GM21367 (cell line): ENCODE results near the gene PERCC1.

Source experiments
- ATAC-seq: cut with Tn5 transposase; IDR thresholded peaks from one replicate; pipeline ENCODE4 v1.9.1; 2021; ENCODE audit not compliant: unreplicated experiment

The PERCC1 gene

GRCh38 chr16:1408171-1408837 lies 22.6 kb upstream of the PERCC1 start:
- peak; percentile 65 for ATAC-seq

- no peak for ATAC-seq
These were observed 18.0 kb upstream of the PERCC1 start for GRCh38 chr16:1412847-1413246.

- no peak for ATAC-seq
These were observed 17.0 kb upstream of the PERCC1 start for GRCh38 chr16:1413684-1414531.

- ATAC-seq = no peak
These were observed 16.2 kb upstream of the PERCC1 start, which contains the start of gene UNKL for GRCh38 chr16:1414532-1415260. TSS of gene UNKL (minus strand) at chr16:1414704. CDS start at chr16:1414691, 13 bp downstream.

GRCh38 chr16:1416521-1416941 lies 14.3 kb upstream of the PERCC1 start:
- ATAC-seq = no peak

DNA sequence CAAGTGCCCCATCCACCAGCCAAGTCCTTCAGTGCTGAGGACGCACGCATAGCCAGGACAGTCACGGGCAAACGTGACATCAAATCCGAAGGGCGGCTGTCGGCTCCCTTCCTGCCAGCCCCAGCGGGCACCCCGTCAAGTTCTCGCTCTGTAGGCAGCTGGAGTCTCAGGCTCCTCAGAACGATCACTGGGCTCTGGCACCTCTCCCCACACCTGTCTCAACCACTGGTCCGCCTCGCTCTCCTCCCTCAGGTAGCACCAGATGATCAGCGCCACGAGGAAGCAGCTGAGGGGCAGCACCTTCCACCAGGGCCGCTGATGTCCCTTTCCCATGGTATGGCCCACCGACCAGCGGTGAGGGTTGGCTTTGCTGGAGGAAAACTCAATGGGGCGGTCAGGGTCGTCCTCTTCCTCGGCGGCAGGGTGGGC lies 10.8 kb upstream of the PERCC1 start:
- peak; percentile 10 for ATAC-seq

DNA sequence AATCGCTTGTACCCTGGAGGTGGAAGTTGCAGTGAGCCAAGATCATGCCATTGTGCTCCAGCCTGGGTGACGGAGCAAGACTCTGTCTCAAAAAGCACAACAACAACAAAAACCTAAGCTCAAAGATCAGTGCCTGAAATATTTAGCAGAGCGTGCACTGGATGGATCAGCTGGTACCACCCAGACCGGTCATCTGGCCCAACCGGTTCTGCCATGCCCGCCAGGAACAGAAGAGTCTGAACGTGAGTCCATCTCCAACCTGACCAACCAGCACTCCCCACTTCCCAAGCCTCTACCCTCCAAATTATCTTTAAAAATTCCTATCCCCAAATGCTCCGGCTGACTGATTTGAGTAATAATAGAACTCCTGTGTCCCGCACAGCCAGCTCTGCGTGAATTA lies 8.8 kb upstream of the PERCC1 start:
- no peak for ATAC-seq

GRCh38 chr16:1424028-1424427 lies 6.8 kb upstream of the PERCC1 start:
- ATAC-seq = no peak

- no peak for ATAC-seq
These were observed 5.1 kb upstream of the PERCC1 start for GRCh38 chr16:1425616-1426370.

DNA sequence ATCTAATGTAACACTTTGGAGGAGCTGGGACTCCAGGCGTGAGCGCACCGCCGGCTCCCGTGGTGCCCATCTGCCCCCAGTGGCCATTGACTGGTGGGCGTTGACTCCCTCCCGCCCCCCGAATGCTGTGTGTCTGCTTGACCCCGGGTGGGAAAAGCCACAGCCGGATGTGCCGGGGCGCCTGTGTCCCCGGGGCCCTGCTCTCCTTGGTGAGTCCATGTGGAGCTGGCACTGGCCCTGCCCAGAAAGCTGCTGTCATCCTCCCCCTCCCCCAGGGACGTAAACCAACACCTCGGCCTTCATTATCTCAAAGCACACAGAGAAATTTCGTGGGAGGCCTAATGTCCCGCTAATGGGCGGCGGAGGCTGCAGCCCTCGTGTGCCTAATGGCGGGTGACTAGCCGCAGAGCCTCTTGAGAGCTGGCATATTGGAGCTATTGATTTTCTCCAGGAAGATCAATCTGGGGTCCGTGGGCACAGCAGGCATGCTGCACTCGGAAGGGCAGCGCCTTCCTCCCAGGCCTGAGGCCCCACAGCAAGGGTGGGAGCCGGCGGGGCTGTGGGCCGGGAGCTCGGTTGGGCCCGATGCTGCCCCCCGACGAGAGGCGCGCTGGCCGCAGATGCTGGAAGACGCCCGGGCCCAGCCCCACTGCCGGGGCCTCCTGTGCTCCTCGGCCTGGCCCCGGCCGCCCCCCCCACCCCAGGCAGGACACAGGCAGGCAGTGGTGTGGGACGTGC lies 4.0 kb upstream of the PERCC1 start:
- no peak for ATAC-seq

- ATAC-seq = no peak
These were observed 3.1 kb upstream of the PERCC1 start for GRCh38 chr16:1427473-1428461.

GRCh38 chr16:1428511-1428910 lies 2.4 kb upstream of the PERCC1 start:
- no peak for ATAC-seq

GRCh38 chr16:1429012-1429411 lies 1.9 kb upstream of the PERCC1 start:
- ATAC-seq = no peak

- ATAC-seq = no peak
These were observed 1.2 kb upstream of the PERCC1 start for GRCh38 chr16:1429631-1430030.

DNA sequence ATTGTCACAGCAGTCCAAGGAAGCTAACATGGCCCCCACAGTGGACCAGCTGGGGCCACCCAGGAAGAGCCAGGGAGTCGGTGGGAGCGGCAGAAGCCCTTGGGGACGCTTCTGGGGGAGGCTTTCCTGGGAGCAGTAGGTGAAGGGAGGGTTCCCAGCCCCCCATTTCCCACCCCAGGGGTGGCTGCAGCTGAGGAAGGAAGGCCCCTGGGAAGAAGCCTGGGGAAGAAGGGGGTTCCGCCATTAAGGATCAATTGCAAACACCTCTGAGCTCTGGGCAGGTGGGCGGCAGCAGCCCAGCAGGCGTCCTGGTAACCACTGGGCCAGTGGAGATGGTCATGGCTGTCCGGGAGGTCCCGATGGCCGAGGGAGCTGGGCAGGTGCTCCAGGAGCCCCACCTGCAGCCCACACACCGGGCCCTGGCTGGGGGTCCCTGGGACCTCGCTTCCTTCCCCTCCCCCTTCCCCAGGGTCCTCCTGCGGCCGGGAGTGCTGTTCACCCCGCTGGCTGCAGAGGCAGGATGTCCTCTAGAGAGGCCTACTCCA lies 592 bp upstream of the PERCC1 start:
- ATAC-seq = no peak

- no peak for ATAC-seq
These were observed 806 bp downstream of the PERCC1 start for GRCh38 chr16:1431497-1432270.

DNA sequence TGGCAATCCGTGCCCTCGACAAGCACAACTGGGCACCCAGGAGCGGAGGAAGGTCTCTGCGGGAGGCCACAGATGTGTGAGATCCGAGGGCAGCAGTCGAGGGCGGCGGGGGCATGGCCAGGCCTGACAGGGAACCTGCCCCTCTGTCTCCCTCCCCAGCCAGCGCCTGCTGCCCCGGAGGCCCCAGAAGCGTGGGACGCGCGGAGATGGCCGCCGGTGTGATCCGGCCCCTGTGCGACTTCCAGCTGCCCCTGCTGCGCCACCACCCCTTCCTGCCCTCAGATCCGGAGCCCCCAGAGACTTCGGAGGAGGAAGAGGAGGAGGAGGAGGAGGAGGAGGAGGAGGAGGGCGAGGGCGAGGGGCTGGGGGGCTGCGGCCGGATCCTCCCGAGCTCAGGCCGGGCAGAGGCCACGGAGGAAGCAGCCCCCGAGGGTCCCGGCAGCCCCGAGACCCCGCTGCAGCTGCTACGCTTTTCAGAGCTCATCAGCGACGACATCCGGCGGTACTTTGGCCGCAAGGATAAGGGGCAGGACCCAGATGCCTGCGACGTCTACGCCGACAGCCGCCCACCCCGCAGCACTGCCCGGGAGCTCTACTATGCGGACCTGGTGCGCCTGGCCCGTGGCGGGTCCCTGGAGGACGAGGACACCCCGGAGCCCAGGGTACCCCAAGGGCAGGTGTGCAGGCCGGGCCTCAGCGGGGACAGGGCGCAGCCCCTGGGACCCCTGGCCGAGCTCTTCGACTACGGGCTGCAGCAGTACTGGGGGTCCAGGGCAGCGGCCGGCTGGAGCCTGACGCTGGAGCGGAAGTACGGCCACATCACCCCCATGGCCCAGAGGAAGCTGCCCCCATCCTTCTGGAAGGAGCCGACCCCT lies 1.7 kb downstream of the PERCC1 start:
- ATAC-seq = no peak
